ENCODE measurements around the gene PLTP.
"Not testable (repeated sequence)": the region's sequence is repeated elsewhere in the genome, so short reads cannot be mapped to it uniquely, and the experiment has no call there.

PLTP gene

GRCh38 chr20:45874104-45874481, 37.9 kb downstream of the PLTP start:
- DNase-seq (ENCODE audit: low read depth) = not testable (repeated sequence)

DNA sequence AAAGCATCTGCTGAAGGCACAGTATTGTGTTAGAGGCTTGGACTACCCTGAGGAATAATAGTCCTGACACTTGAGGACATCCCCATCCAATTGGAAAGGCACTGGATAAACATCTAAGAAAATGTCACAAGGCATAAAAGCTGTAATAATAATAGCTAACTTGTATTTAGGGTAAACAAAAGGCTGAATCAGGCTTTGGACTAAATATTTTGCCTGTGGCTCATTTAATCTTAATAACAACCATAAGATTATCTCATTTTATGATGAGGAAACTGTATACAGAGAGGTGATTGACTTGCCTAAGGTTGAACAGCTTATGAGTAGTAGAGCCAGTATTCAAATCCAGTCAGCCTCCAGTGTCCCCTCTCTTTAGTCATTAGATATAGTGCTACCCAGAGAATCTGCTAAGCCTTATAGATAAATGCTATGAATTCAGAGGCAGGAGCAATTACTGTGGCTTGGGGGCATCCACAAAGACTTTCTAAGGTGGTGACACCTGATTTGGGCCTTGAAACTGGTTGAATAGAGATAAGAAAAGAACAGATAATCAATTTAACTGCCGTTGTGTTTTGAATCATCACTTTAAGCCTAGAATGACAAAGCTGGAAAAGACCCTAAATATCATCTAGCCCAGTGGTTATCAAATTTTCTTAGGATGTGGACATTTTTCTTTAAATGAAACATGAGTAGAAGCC, 38.4 kb downstream of the PLTP start:
- DNase-seq (ENCODE audit: low read depth) = no peak

GRCh38 chr20:45872626-45873025, 39.3 kb downstream of the PLTP start:
- no peak for DNase-seq (ENCODE audit: low read depth)

GRCh38 chr20:45867819-45868176, 44.2 kb downstream of the PLTP start:
- DNase-seq (ENCODE audit: low read depth) = peak; percentile 66

GRCh38 chr20:45867136-45867818, 44.7 kb downstream of the PLTP start:
- no peak for DNase-seq (ENCODE audit: low read depth)

DNA sequence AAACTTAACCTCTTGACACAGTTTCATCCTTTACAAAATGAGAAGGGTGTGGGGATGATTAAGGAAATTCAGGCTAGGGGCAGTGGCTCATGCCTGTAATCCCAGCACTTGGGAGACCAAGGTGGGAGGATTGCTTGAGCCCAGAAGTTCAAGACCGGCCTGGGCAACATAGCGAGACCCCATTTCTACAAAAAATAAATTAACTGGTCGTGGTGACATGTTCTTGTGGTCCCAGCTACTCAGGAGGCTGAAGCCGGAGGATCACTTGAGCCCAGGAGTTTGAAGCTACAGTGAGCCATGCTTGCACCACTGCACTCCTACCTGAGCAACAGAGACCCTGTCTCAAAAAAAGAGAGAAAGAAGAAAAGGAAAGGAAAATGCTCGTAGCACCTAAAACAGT, 45.5 kb downstream of the PLTP start:
- DNase-seq (ENCODE audit: low read depth) = no peak

GRCh38 chr20:45863543-45864470, 48.1 kb downstream of the PLTP start:
- no peak for DNase-seq (ENCODE audit: low read depth)

DNA sequence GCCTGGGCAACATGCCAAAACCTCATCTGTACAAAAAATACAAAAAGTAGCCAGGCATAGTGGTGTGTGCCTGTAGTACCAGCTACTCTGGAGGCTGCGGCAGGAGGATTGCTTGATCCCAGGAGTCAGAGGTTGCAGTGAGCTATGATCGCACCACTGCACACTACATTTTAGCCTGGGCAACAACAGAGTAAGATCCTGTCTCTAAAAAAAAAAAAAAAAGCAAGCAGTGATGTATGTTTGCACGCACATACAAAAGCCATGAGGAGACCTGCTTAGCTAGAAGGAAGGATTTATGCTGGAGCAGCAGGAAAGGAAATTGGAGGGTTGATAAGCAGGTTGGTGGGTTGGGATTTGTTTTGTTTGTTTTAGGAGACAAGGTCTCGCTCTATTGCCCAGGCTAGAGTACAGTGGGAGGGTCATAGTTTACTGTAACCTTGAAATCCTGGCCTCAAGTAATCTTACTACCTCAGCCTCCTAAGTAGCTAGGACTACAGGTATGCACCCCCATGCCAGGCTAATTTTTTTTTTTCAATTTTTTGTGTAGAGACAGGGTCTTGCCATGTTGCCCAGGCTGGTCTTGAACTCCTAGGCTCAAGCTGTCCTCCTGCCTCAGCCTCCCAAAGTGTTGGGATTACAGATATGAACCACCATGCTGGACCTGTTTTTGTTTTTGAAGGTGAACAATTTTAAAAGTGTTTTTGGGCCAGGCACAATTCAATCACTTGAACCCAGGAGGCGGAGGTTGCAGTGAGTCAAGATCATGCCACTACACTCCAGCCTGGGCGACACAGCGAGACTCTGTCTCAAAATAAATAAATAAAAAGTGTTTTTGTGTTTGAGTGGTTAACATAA, 50.5 kb downstream of the PLTP start:
- no peak for DNase-seq (ENCODE audit: low read depth)

DNA sequence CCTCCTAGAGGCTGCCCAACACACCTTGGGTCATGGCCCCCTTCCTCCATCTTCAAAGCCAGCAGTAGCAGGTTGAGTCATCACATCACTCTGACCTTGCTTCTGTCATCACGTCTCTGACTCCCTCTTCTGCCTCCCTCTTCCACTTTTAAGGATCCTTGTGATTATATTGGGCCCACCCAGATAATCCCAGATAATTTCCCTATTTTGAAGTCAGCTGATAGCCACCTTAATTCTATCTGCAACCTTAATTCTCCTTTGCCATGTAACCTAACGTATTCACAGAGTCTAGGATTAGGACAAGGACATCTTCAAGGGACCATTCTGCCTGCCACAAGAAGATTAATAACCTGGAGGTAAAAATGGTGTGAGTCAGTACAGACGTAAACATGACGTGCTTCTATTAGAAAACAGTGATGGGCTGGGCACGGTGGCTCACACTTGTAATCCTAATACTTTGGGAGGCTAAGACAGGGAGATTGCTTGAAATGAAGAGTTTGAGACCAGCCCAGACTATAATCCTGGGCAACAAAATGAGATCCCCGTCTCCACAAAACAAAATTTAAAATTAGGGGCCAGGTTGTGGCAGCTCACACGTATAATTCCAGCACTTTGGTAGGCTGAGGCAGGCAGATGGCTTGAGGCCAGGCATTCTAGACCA, 51.3 kb downstream of the PLTP start:
- no peak for DNase-seq (ENCODE audit: low read depth)

DNA sequence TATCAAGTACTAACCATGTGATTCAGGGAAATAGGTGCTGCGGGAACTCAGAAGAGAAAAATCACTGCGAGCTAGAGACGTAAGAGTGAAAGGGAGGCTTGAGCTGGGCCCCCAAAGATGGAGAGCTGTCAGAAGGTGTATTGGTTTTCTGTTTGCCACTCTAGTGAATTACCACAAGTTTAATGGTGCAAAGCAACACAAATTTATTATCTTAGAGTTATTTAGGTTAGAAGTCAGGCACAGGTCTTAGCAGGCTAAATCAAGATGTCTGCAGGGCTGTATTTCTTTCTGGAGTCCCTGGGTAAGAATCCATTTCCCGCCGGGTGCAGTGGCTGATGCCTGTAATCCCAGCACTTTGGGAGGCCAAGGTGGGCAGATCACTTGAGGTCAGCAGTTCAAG, 52.0 kb downstream of the PLTP start:
- DNase-seq (ENCODE audit: low read depth) = no peak

DNA sequence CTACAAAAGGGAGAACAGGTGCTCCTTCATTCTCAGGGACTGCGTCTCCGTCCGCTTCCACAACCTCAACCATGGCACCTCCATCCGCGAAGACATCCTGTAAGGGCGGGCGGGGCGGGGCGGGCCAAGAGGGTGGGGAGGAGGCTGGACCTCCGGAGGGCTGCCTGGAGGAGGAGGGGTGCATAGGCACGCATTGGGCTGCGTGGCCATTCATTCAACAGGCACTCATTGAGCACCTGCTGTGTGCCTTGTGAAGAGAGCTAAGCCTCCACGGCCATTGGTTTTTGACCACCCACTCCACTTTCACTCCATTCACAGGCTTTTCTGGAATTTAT, 54.1 kb downstream of the PLTP start:
- DNase-seq (ENCODE audit: low read depth) = no peak

DNA sequence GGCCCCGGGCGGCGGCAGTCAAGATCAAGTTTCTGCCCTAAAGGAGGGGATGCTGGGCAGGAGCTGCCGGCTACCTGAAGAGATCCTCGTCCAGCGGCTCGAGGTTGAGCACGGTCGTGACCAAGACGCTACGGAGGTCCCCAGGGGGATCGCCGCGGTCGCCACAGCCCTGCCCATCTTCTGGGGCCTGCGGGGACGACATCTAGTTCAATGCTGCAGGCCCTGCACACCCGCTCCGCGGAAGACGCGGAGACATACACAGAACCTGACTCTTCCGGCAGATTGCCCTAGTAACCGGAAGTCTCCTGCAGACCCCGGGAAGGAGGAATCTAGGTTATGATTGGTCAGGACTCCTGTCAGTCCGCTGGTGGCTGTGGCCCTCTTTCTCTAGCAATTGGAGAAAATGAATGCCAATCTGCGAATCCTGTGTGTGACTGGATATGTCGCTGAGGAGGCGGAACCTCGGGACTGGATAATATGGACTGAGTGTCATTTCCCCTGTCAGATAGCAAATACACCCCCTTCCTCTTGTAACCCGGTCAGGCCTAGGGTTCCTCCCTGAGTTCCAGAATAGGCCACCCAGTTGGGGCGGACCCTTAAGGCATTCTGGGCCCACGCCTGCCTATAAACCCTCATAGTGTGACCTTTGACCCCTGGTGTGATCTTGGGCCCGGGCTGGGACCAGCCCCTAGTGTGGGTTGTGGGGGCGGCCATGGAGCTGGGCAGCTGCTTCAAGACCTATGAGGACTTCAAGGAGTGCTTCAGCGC, 54.7 kb downstream of the PLTP start, which contains the start of the genes ACOT8 and ZSWIM3:
Gene ACOT8 (minus strand): TSS at position 279 of the 768 bp plus-strand sequence. CDS start 77 bp downstream, at position 202.
Gene ZSWIM3 (plus strand): TSS at position 501 of the 768 bp plus-strand sequence. CDS start 212 bp downstream, at position 713.
- peak; percentile 100 for DNase-seq (ENCODE audit: low read depth)

- no peak for DNase-seq (ENCODE audit: low read depth)
Observed at GRCh38 chr20:45853484-45853883, 58.5 kb downstream of the PLTP start.

DNA sequence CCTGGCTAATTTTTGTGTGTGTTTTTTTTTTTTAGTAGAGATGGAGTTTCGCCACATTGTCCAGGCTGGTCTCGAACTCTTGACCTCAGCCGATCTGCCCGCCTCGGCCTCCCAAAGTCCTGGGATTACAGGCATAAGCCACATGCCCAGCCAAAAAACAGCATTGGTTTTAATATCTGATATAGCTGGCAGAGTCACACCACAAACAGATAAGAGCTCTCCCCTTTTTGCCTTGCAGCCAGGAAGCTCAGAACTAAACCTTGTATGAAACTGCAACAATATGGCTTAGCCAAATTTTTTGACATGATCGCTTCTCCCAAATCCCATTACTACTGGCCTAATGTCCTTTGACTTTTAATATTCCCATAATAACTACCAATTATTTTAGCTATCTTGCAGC, 59.6 kb downstream of the PLTP start:
- DNase-seq (ENCODE audit: low read depth) = no peak

GRCh38 chr20:45851501-45851900, 60.5 kb downstream of the PLTP start:
- no peak for DNase-seq (ENCODE audit: low read depth)

DNA sequence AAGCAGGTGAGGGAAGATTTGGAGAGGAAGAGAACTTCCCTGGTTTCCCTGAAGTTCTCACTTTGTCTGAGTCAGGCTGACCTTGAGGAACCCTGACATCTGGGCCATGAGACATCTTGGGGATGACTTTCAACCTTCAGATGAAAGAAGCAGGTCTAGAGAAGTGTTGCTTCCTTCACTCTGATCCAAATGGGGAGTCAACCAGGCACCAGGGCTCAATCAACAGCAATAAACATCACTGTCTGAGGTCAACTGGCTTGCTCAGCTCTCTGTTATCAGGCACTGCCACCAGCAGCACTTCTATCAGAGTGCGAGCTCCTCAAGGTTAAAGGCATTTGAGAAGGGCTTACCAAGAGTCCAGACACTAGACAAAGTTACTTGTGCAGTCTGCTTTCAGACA, 61.0 kb downstream of the PLTP start:
- no peak for DNase-seq (ENCODE audit: low read depth)

- no peak for DNase-seq (ENCODE audit: low read depth)
Observed at GRCh38 chr20:45850238-45850637, 61.7 kb downstream of the PLTP start.

DNA sequence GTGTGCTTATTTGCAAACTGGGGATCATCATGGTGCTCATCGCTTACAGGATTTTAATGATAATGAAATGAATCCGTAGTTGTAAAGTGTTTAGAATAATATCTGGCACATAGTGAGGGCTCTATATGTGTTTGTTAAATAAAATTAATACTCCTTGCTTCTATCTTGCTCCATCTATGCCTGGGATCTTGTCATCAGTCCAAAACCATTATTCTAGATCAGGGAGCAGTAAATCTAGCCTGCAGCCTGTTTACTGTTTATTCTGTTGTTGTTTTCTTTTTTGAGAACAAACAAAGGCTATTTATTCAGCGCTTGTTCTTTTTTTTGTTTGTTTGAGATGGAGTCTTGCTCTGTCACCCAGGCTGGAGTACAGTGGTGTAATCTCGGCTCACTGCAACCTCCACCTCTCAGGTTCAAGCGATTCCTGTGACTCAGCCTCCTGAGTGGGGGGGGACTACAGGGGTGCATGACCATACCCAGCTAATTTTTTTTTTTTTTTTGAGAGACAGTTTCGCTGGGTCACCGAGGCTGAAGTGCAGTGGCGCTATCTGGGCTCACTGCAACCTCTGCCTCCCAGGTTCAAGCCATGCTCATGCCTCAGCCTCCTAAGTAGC, 62.9 kb downstream of the PLTP start:
- DNase-seq (ENCODE audit: low read depth) = no peak
